ENCODE data around the gene TMEM91. TPM values are rescaled to one million over a fixed set of nuclear protein-coding genes. Genes with fewer than 3 reads are reported as not detected.

The TMEM91 gene
- total and polyA plus RNA-seq, 2 of the 13 experiments (the other 11 are each of a cell fraction or from before 2014, with no cell fraction given) = 6.3 to 10.3 TPM

DNA sequence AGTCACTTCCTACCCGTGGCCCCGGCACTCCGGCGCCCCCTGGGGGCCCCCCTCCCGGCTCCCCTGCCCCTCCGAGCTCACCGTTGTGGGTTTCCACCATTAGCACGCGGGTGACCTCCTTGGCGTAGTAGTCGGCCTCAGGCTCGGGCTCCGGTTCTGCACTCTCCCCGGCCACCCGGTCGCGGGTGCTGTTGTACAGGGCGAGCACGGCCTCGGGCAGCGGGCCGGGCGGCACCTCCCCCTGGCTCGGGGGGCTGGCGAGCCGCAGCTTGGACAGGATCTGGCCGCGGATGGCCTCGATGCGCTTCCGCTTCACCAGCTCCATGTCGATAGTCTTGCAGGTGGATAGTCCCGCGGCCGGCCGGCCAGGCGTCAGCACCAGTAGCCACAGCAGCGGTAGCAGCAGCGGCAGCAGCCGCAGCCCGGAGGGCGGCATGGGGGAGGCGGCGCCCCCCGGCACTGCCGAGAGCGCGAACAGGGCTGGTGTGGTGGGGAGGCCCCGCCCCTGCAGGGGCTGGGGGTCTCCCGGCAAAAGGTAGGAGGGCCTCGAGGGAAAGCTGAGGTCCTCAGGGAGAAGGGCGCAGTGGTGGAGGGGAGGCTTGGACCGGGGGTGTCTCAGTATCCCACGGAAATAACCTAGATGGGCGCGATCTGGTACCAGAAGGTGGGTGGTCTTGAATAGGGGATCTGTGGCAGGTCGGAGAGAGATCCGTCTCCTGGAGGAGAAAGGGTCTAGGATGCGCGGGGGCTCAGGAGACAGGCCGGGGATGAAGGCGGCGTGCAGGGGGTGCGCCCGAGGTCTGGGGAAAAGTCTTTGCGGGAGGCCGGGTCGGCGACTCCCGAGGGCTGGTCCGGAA lies 23.5 kb upstream of the TMEM91 start (continued):
- TF ChIP-seq ZNF724P (CRISPR knock-in tag; IDR thresholded peaks at IDR 0.05; ENCODE audit: borderline replicate concordance) = no peak
- TF ChIP-seq ZSCAN20 (CRISPR knock-in tag; IDR thresholded peaks at IDR 0.05; ENCODE audit: borderline replicate concordance) = no peak
- TF ChIP-seq SMAD3 (CRISPR knock-in tag; IDR thresholded peaks at IDR 0.05) = no peak
- 0 out of 2 replicates have a peak, but pooled peaks have one; percentile 16 for TF ChIP-seq ZNF451 (CRISPR knock-in tag; IDR thresholded peaks at IDR 0.05)
- no peak for TF ChIP-seq ZNF720 (CRISPR knock-in tag; IDR thresholded peaks at IDR 0.05)
- TF ChIP-seq ZNF775 (CRISPR knock-in tag; IDR thresholded peaks at IDR 0.05; ENCODE audit: borderline replicate concordance) = no peak
- no peak for TF ChIP-seq ATF7 (IDR thresholded peaks at IDR 0.05)
- no peak for TF ChIP-seq ATF7 (CRISPR knock-in tag; IDR thresholded peaks at IDR 0.05)
- TF ChIP-seq, protein P1, sequence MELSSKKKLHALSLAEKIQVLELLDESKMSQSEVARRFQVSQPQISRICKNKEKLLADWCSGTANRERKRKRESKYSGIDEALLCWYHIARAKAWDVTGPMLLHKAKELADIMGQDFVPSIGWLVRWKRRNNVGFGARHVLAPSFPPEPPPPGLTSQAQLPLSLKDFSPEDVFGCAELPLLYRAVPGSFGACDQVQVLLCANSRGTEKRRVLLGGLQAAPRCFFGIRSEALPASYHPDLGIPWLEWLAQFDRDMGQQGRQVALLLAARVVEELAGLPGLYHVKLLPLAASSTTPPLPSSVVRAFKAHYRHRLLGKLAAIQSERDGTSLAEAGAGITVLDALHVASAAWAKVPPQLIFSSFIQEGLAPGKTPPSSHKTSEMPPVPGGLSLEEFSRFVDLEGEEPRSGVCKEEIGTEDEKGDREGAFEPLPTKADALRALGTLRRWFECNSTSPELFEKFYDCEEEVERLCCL (CRISPR knock-in tag; IDR thresholded peaks at IDR 0.05; ENCODE audit: borderline replicate concordance) = no peak
- TF ChIP-seq SOX6 (IDR thresholded peaks at IDR 0.05) = no peak
- TF ChIP-seq SOX6 (CRISPR knock-in tag; IDR thresholded peaks at IDR 0.05) = no peak
- peak; percentile 57; the same call in 1 of the 2 replicates for TF ChIP-seq ZNF704 (CRISPR knock-in tag; IDR thresholded peaks at IDR 0.05; ENCODE audit: borderline replicate concordance)
- TF ChIP-seq, protein P2, sequence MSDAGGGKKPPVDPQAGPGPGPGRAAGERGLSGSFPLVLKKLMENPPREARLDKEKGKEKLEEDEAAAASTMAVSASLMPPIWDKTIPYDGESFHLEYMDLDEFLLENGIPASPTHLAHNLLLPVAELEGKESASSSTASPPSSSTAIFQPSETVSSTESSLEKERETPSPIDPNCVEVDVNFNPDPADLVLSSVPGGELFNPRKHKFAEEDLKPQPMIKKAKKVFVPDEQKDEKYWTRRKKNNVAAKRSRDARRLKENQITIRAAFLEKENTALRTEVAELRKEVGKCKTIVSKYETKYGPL (CRISPR knock-in tag; IDR thresholded peaks at IDR 0.05) = 0 out of 2 replicates have a peak, but pooled peaks have one; percentile 53
- no peak for TF ChIP-seq ZFP36L1 (CRISPR knock-in tag; IDR thresholded peaks at IDR 0.05)
- TF ChIP-seq, protein P3, sequence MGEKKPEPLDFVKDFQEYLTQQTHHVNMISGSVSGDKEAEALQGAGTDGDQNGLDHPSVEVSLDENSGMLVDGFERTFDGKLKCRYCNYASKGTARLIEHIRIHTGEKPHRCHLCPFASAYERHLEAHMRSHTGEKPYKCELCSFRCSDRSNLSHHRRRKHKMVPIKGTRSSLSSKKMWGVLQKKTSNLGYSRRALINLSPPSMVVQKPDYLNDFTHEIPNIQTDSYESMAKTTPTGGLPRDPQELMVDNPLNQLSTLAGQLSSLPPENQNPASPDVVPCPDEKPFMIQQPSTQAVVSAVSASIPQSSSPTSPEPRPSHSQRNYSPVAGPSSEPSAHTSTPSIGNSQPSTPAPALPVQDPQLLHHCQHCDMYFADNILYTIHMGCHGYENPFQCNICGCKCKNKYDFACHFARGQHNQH (CRISPR knock-in tag; IDR thresholded peaks at IDR 0.05) = peak; percentile 61; the same call in 1 of the 2 replicates
- no peak for TF ChIP-seq MNT (IDR thresholded peaks at IDR 0.05)
- no peak for TF ChIP-seq ZNF777 (CRISPR knock-in tag; IDR thresholded peaks at IDR 0.05)

Measured in HepG2 (cell line).